Suppressor macrophage treated with lipopolysaccharide for 1 hour (primary cell): ENCODE measurements around the gene POU4F3.
A peak's percentile ranks its signal among the peaks of the same experiment; 100 is the strongest.

Source experiments
- DNase-seq, 3 donors: peaks; one replicate each; pipeline ENCODE4 v3.0.0-alpha.2; 2020 to 2022

Gene POU4F3

DNA sequence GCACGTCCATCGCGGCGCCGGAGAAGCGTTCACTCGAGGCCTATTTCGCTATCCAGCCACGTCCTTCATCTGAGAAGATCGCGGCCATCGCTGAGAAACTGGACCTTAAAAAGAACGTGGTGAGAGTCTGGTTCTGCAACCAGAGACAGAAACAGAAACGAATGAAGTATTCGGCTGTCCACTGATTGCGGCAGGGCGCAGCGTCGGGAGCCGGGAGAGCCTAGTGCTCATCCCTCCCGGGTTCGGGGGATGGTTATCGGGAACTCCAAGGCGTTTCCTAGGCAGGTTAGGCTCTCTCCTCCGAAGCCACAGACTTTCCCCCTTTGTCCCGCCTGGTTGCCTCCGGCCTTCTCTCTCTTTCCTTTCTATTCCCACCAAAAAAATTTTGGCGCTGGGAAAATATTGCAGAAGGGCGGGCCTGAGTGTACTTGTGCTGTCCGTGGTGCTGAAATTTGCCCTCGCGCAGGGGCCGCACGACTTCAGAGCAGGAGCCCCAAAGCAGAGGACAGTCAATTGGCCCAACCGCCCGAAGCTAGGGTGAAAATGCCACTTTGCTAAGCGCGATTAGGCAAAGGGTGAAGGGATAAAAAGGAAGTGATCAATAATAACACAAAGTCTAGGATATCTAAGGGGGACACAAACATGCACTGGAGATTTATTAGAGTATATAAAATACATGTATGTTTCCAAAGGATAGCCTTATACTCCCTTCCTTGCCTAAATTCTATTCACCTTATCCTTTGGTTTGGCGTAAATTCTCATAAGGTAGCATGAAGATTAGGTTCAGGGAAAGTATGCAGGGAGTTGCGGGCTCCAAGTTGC, 1.8 kb downstream of the POU4F3 start:
- peak; percentile 60 to 80 (median 76) for DNase-seq

DNA sequence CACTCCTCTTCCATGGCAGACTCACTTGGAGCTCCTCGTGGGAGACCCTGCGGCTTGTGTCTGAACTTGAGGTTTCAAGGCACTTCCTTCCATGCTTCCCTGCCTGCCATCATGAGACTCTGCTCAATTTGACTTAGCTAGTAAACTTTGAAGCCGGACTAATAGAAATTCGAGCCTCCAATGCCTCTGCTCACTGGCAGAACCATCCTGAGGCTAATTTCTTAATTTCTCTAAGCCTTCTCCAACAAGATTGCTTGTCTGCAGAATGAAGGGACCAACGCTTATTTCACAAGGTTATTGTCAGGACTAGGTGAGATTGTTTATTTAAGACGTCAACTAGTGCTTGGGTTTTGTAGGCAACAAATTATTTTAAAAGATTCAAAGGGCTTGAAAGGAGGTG, 3.2 kb downstream of the POU4F3 start:
- DNase-seq: no peak

DNA sequence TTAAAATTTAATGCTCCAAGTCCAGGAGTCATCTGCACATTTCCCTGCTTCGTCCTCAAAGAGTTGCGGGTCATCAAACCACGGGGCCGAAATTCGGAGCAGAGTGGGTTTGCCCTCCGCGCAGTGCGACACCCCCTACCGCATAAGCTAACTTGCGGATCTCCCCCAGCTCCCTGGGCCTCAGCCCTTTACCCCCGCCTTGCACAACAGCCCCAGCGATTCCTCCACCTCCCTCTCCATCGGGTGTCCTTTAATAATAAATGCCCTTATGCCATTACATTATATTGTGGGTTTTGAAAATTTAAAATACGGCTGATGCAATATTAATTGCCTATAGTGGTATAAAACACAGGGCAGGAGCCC, 3.9 kb downstream of the POU4F3 start:
- DNase-seq: no peak

DNA sequence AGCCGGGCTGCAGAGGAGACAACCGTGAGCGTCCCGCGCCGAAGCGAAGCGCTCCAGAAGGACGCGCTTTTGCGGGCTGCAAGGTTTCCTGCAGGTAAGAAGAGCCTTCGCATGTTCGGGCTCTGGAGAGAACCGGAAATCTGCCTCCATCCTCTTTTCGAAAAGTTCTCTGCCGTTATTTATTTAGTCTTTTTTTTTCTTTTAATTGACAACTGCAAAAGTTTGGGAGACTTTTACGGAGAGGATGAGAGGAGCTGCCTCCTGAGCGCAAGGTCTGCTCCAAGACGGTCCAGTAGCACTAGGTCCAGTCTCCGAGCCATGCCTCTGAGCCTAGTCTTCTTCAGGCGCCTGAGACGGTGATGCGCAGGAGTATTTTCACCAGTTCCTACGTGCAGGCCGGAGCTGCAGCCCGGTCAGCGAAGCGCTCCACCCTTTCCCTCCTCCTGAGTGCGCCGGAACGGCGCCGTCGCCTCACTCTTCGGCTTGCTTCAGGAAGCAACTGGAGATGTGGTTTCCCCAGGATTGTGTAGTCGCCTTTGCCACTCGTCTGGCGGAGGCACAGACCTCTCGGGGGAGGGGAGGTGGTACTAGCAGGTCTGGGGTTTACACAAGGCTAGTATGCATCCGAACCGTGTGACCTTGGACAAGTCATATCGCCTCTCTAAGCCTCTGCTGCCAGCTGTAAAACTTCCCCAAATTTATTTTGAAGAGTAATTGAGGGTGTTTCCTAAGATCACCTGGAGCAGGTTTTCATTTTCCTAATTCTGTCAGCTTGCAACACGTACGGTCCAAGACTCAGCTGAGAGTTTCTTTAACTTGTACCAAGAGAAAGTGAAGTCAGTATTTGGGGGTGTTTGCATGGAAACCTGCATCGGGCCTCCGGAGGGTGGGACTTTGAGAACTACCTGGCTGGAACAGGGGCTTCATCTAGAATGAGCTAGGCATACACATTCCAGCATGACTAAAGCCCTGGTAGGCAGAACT, 4.5 kb downstream of the POU4F3 start:
- DNase-seq: no peak

- peak; percentile 45 to 70 (median 48) for DNase-seq
These were observed 5.8 kb downstream of the POU4F3 start for GRCh38 chr5:146344155-146345118.

DNA sequence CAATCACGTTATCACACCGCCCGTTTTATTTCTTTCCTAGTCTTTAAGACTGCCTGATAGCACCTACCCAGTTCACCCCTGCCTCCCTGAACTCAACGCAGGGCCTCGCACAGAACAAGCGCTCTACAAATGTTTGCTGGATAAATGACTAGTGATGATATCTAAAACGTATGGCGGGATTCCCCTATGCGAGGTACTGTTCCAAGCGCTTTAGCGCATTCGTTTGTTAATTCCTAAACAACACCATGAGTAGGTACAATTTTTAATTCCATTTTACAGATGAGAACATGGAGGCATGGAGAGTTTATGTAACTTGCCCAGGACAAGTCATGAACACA, 6.6 kb downstream of the POU4F3 start:
- DNase-seq: peak in 1 of 3 donors; percentile 22

GRCh38 chr5:146345578-146346366, 7.1 kb downstream of the POU4F3 start:
- no peak for DNase-seq

GRCh38 chr5:146357126-146357525, 18.5 kb downstream of the POU4F3 start:
- no peak for DNase-seq

DNA sequence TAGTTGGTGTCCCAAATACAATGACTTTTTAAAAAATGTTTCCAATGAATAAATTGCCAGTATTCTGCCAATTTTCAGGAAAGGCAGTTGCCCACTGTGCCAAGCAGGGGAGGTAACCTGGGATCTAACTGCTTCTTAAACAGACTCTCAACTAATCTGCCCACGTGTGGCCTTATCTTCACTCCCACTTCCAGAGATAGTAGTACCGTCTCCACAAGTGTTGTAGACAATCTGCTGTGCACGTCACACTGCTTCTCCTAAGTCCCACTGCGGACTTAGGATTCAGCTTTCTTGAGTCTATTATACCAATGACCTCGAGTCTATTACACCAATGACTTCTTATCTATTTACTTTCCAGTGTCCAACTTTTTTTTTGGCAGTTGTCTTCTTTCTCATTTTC, 21.2 kb downstream of the POU4F3 start:
- DNase-seq: no peak

GRCh38 chr5:146363161-146363874, 24.7 kb downstream of the POU4F3 start:
- DNase-seq: peak; percentile 68 to 82 (median 73)

DNA sequence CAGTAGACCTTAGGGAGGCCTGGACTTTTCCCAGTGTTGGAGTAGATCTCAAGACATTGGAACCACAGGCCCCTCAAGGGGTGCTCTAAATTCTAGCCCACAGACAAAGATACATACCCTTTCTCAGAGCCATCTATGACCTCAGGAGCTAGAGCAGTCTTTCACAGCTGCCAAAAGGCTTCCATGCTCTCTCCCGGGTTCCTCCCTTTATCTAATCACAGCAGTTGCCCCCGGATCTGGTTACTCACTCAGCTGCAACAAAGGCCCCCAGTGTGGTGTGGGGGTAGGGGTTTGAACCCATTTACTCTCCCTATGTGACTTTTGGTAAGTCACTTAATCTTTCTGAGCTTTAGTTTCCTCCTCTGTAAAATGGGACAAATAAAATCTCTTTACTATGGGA, 27.0 kb downstream of the POU4F3 start:
- DNase-seq: no peak

DNA sequence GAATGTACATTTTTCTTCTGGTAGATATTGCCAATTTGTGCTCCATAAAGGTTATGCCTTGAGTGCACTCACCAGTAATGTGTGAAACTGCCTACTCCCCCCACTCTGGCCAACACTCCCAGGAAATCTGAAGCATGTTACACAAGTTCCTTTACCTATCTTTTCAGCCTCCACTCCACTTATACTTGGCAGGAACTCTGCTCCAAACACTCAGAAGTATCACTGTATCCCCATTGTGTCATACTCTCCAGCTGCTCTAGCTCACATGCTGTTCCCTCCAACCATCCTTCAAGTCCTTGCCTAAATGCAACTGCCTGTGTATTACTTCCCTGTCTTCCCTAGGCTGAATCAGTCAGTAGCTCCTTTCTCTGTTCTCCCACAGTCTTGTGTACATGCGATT, 28.3 kb downstream of the POU4F3 start:
- DNase-seq: no peak

DNA sequence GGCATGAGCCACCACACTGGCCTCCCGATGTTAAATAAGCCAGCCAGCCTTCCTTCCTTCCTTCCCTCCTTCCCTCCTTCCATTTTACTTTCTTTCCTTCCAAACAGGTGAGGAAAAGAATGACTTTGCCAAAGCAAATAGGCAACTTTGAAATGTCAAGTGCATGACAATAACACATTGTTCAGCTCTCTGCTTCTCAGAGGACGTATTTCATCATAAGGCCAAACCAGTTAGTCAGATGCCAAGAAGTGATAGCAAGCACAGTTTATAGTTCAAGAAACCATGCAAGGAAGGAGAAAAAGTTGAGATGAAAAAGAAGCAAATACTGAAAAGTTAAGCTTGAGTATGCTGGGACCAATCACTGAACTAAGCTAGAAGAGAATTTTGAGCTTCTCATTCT, 29.5 kb downstream of the POU4F3 start:
- DNase-seq: no peak

DNA sequence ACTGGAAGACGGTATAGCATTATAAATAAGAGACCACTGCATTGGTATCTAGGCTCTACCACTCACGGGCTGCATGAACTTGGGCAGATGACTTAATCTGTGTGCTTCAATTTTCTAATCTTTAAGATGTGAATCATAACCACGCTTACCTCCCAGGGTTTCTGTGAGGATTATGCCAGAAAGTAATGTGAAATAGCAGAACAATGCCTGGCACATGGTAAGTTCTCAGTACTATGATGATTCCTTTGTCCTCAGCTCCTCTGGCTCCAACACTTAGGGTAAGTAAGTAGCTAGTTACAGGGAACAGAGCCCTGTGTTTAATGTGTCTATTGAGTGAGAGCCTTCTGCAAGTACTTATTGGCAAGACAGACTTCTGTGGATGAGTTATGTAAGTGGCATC, 31.1 kb downstream of the POU4F3 start:
- no peak for DNase-seq

GRCh38 chr5:146376821-146377220, 38.2 kb downstream of the POU4F3 start:
- DNase-seq: no peak

DNA sequence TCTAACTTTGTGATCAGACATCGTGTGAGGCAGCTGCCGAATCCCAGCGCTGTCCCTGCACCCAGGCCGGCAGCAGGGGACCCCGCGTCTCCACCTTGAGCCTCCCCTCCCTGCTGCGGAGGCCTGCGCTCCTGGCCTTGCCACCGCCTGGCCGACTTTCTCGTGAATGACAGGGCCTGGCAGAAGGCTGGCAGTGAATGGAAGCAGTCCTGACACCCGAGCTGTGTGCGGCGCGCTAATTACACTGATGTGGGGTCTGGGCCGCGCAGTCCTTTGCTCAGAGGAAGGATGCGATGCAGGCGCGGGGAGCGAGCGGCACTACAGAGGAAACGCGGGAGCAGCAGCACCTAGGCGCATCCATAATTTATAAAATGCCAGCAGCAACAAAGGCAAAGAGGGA, 40.3 kb downstream of the POU4F3 start:
- no peak for DNase-seq

GRCh38 chr5:146380714-146381113, 42.1 kb downstream of the POU4F3 start:
- DNase-seq: no peak

DNA sequence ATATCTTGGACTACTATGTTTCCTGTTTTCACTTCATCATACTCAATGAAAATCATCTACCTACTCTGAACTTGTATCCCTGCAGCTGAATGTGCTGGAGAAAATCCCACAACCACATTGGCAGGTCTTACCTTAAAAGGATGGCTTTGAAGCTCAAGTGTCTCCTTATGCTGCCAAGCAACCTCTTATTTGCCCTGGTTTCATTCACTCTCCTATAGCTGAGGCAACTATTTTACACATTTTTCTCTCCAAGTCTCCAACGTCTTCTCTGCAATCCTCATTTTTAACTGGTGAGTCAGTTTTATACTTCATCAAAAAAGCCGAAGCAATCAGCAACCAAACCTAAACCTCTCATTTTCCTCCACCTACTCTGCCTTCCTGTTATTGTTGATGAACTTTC, 49.7 kb downstream of the POU4F3 start:
- DNase-seq: no peak

DNA sequence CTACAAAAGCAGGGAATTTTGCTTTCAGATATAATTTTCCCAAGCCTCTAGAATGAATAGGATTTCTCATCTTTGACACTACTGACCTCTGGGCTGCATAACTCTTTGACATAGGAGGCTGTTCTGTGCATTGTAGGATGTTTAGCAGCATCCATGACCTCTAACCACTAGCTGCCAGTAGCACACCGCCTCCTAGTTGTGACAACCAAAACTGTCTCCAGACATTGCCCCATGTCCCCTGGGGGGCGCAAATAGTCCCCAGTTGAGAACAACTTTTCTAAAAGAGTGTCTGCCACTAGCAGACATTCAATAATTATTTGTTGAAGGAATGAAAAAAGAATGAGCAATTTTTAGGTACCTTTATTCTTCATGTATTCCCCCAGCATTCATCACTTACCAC, 51.8 kb downstream of the POU4F3 start:
- peak in 1 of 3 donors; percentile 3 for DNase-seq
